HCT116 (cell line): ENCODE measurements around the gene THRAP3. TPM values are rescaled to one million over a fixed set of nuclear protein-coding genes. Genes with fewer than 3 reads are reported as not detected.

Experiments
- ATAC-seq: fragments of 200-7000 bp; cut with Tn5 transposase; 2 replicates; pipeline ENCODE4 v1.9.1; 2020; ENCODE audit warnings: mild to moderate bottlenecking, moderate library complexity
- BruUV-seq: library from RNA; stranded (reverse); fragments of 400-500 nt; replicated peaks from 2 replicates; lab custom pipeline; 2021; lab: Mats Ljungman, UMichigan
- CTCF ChIA-PET: fragments of 300-600 bp; sonication (Branson Sonifier 250); formaldehyde crosslinking; loops from one replicate; lab custom pipeline; 2021; ENCODE audit warnings: antibody characterized with exemption; lab: Charles Lee
- POLR2A ChIA-PET: fragments of 300-600, 350-600 bp; sonication (Branson Sonifier 250); formaldehyde crosslinking; loops from one replicate; lab custom pipeline; 2021; ENCODE audit warnings: antibody characterized with exemption; lab: Charles Lee
- RAD21 ChIA-PET, 2 experiments: fragments of 300-600 bp; sonication (Branson Sonifier 250); formaldehyde crosslinking; loops; one replicate each; lab custom pipeline; 2023; ENCODE audit warnings: low total read pairs in 2 of 2; ENCODE audit not compliant: uncharacterized antibody in 2 of 2, unreplicated experiment in 2 of 2, low non-redundant PET in 1 of 2; lab: Charles Lee
- DNase-seq: peaks from one replicate; pipeline ENCODE4 v3.0.0-alpha.2; 2010; ENCODE audit warnings: low read depth, low spot score
- H2AFZ ChIP-seq: fragments of 200-600 bp; shearing (Covaris generic), sonication (generic); 2 replicates; pipeline ENCODE4 v1.6.1; 2017; ENCODE audit warnings: low read depth, mixed run types, mixed read lengths, antibody characterized with exemption, low read length; ENCODE audit not compliant: poor library complexity, severe bottlenecking
- H3K27ac ChIP-seq: 2 replicates; pipeline ENCODE4 v1.5.1; 2012; ENCODE audit warnings: low read depth, low read length
- H3K27me3 ChIP-seq: fragments of 200-600 bp; sonication (generic); 2 replicates; pipeline ENCODE4 v1.6.1; 2016; ENCODE audit warnings: mixed run types, low read length, mixed read lengths; ENCODE audit not compliant: insufficient read depth
- H3K36me3 ChIP-seq, 2 experiments: fragments of 200-500 bp in 1 of 2; fragments of 200-600 bp in 1 of 2; sonication (Bioruptor generic) in 1 of 2; sonication (generic) in 1 of 2; 2 replicates each; pipeline versions ENCODE4 v1.5.1 to v1.6.1; 2014 to 2016; ENCODE audit warnings: low read length in 2 of 2, inconsistent platforms in 1 of 2, mixed read lengths in 1 of 2, mixed run types in 1 of 2; ENCODE audit not compliant: insufficient read depth in 2 of 2, control insufficient read depth in 1 of 2
- H3K4me1 ChIP-seq, 2 experiments: fragments of 200-600 bp in 1 of 2; sonication (generic) in 1 of 2; 2 replicates each; pipeline versions ENCODE4 v1.5.1 to v1.6.1; 2012 to 2017; ENCODE audit warnings: low read length in 2 of 2, inconsistent platforms in 1 of 2, mild to moderate bottlenecking in 1 of 2, mixed read lengths in 1 of 2, mixed run types in 1 of 2, moderate library complexity in 1 of 2; ENCODE audit not compliant: insufficient read depth in 2 of 2, control insufficient read depth in 1 of 2
- H3K4me2 ChIP-seq: fragments of 200-600 bp; sonication (generic); 2 replicates; pipeline ENCODE4 v1.6.1; 2017; ENCODE audit warnings: mixed run types, low read length, mixed read lengths
- H3K4me3 ChIP-seq, 2 experiments: fragments of 200-600 bp in 1 of 2; sonication (generic) in 1 of 2; replicated peaks in 1 of 2; 2 replicates each; pipeline ENCODE4 v1.5.1; 2011 to 2016; ENCODE audit warnings: low read length in 2 of 2, control low read depth in 1 of 2, low read depth in 1 of 2, mild to moderate bottlenecking in 1 of 2, mixed read lengths in 1 of 2, mixed run types in 1 of 2
- H3K79me2 ChIP-seq: fragments of 200-600 bp; sonication (generic); 2 replicates; pipeline ENCODE4 v1.6.1; 2017; ENCODE audit warnings: mild to moderate bottlenecking, mixed run types, low read length, moderate library complexity, mixed read lengths; ENCODE audit not compliant: insufficient read depth
- H3K9ac ChIP-seq: fragments of 200-600 bp; sonication (generic); 2 replicates; pipeline ENCODE4 v1.6.1; 2016; ENCODE audit warnings: low read length, mixed read lengths
- H3K9me2 ChIP-seq: fragments of 200-600 bp; sonication (generic), shearing (Covaris generic); 2 replicates; pipeline ENCODE4 v1.6.1; 2017; ENCODE audit warnings: mixed run types, mild to moderate bottlenecking, moderate library complexity; ENCODE audit not compliant: insufficient read depth
- H3K9me3 ChIP-seq, 2 experiments: fragments of 200-500 bp in 1 of 2; fragments of 200-600 bp in 1 of 2; sonication (Bioruptor generic) in 1 of 2; sonication (generic) in 1 of 2; 2 replicates each; pipeline ENCODE4 v1.6.1; 2014 to 2017; ENCODE audit warnings: low read length in 2 of 2, mixed read lengths in 2 of 2, inconsistent platforms in 1 of 2, low read depth in 1 of 2, mild to moderate bottlenecking in 1 of 2, mixed run types in 1 of 2, moderate library complexity in 1 of 2; ENCODE audit not compliant: control insufficient read depth in 1 of 2, insufficient read depth in 1 of 2
- H4K20me1 ChIP-seq: fragments of 200-600 bp; sonication (generic), shearing (Covaris generic); 2 replicates; pipeline ENCODE4 v1.6.1; 2017; ENCODE audit warnings: mixed run types, mild to moderate bottlenecking, moderate library complexity; ENCODE audit not compliant: insufficient read depth
- CBX3 ChIP-seq: IDR thresholded peaks from 2 replicates; pipeline ENCODE4 v1.6.1; 2012; ENCODE audit warnings: low read depth
- EGR1 ChIP-seq: IDR thresholded peaks from 2 replicates; pipeline ENCODE4 v1.6.1; 2012; ENCODE audit warnings: low read depth
- EZH2phosphoT487 ChIP-seq: fragments of 200-600 bp; IDR thresholded peaks from 2 replicates; pipeline ENCODE4 v1.6.1; 2018; ENCODE audit warnings: antibody characterized with exemption, borderline replicate concordance
- FOSL1 ChIP-seq: IDR thresholded peaks from 2 replicates; pipeline ENCODE4 v1.6.1; 2012; ENCODE audit warnings: low read depth
- RAD21 ChIP-seq: IDR thresholded peaks from 2 replicates; pipeline ENCODE4 v1.6.1; 2012; ENCODE audit warnings: low read depth, mild to moderate bottlenecking
- SIN3A ChIP-seq: IDR thresholded peaks from 2 replicates; pipeline ENCODE4 v1.6.1; 2012; ENCODE audit warnings: low read depth
- SP1 ChIP-seq: IDR thresholded peaks from 2 replicates; pipeline ENCODE4 v1.6.1; 2012; ENCODE audit warnings: low read depth
- SRF ChIP-seq: IDR thresholded peaks from 2 replicates; pipeline ENCODE4 v1.6.1; 2012; ENCODE audit warnings: low read depth
- TCF7L2 ChIP-seq: IDR thresholded peaks from 2 replicates; pipeline ENCODE4 v1.7.0; 2011; ENCODE audit warnings: borderline replicate concordance, inconsistent platforms; ENCODE audit not compliant: insufficient read depth, insufficient read length; ENCODE audit errors: extremely low read depth
- intact Hi-C: fragments of 100-400 bp; cut with micrococcal nuclease; formaldehyde crosslinking; loops from 2 replicates; pipeline ENCODE4 v1.10.0; 2022
- total RNA-seq: library from RNA; stranded (reverse); gene quantifications from one replicate; pipeline ENCODE4 v1.2.1, GENCODE V29; 2021; ENCODE audit not compliant: unreplicated experiment
- TF ChIP-seq, protein P1 (sequence below): IDR thresholded peaks from 2 replicates; pipeline ENCODE4 v1.6.1; 2011; ENCODE audit warnings: mild to moderate bottlenecking, low read length, moderate library complexity; ENCODE audit not compliant: insufficient replicate concordance; ENCODE audit errors: extremely low read depth
- TF ChIP-seq, protein P2 (sequence below): IDR thresholded peaks from 2 replicates; pipeline ENCODE4 v1.6.1; 2012
- TF ChIP-seq, protein P3 (sequence below), 3 experiments: fragments of 200-600 bp in 1 of 3; sonication (generic) in 1 of 3; IDR thresholded peaks in 2 of 3; conservative IDR thresholded peaks in 1 of 3; 2 replicates each; pipeline ENCODE4 v1.5.1; 2012 to 2017; ENCODE audit warnings: low read depth in 2 of 3, low read length in 2 of 3, antibody characterized with exemption in 1 of 3, borderline replicate concordance in 1 of 3, control low read depth in 1 of 3, mild to moderate bottlenecking in 1 of 3, mixed read lengths in 1 of 3, mixed run types in 1 of 3, moderate library complexity in 1 of 3; ENCODE audit not compliant: insufficient read depth in 1 of 3

Gene THRAP3
- total RNA-seq, 1 experiment from 2014 or later = 144 TPM

DNA sequence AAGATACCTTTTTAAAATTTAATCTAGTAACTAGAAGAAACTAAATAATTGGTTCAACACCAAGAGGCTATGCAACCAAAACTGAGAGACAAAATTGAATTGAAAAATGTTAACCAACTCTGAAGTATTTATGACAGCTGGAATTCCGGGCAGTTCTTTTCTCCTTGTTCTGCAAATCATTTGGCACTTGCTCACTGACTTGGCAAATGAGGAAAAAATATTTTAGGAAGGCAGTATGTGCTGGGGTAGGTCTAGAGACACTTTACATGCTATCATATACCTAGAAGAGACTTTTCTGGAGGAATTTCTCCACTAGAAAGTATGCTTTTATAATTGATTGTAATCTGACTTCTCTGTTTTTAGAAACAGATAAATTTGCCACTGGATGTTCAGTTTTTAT is 59.8 kb downstream of the THRAP3 start:
- H3K36me3 ChIP-seq = peaks cover 48 to 50% of the 10 kb centered on the region in 2 experiments
- no peak overlapping the region for H3K9ac ChIP-seq
- intact Hi-C loops = no loop called here
- peaks cover 85% of the 10 kb centered on the region for H3K79me2 ChIP-seq
- H3K4me1 ChIP-seq = no peaks in the 10 kb centered on the region; a peak in 1 of 4 replicates
- H3K27ac ChIP-seq = no peak overlapping the region; the same call in 1 of the 2 replicates
- CTCF ChIA-PET = interaction anchor here (0.6 to 2.0 kb wide), 2 partner anchors 9 to 134 kb away, joined by 3 to 9 read pairs; partner anchors contain the start of gene TRAPPC3
- H3K9me3 ChIP-seq = no peaks in the 10 kb centered on the region
- RAD21 ChIA-PET = no interaction called here
- no TSS peak for BruUV-seq
- peaks cover 5% of the 10 kb centered on the region; the same call in 1 of the 2 replicates for H4K20me1 ChIP-seq
- POLR2A ChIA-PET = no interaction called here
- no peak overlapping the region for H2AFZ ChIP-seq
- H3K4me2 ChIP-seq = no peak overlapping the region
- DNase-seq = no peak
- no peaks in the 10 kb centered on the region for H3K9me2 ChIP-seq
- H3K27me3 ChIP-seq = no peaks in the 10 kb centered on the region
- TF ChIP-seq FOSL1 (no peak), TCF7L2 (no peak), CBX3 (no peak)
- TF ChIP-seq, protein P1, sequence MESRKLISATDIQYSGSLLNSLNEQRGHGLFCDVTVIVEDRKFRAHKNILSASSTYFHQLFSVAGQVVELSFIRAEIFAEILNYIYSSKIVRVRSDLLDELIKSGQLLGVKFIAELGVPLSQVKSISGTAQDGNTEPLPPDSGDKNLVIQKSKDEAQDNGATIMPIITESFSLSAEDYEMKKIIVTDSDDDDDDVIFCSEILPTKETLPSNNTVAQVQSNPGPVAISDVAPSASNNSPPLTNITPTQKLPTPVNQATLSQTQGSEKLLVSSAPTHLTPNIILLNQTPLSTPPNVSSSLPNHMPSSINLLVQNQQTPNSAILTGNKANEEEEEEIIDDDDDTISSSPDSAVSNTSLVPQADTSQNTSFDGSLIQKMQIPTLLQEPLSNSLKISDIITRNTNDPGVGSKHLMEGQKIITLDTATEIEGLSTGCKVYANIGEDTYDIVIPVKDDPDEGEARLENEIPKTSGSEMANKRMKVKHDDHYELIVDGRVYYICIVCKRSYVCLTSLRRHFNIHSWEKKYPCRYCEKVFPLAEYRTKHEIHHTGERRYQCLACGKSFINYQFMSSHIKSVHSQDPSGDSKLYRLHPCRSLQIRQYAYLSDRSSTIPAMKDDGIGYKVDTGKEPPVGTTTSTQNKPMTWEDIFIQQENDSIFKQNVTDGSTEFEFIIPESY = no peak
- ATAC-seq = no peak
- H3K4me3 ChIP-seq = no peak overlapping the region

DNA sequence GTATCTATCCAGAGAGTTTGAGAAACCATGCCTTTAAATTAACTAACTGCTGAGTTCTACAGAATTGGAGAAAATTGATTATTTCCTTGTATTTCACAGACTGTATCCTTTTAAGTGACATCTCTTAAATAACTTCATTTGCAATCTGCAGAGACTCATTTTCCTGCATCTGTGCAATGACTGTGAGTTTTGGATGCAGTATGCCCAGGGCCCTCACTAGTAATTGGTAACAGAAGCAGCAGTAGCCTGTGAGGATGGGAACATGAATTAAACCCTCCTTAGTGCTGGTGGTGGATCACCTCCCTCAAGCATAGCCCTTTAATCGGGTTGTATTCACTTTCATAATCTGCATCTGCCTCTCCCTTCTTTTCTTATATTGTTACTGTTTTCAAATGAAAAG is 60.3 kb downstream of the THRAP3 start:
- no peak for TF ChIP-seq SP1
- TF ChIP-seq, protein P2, sequence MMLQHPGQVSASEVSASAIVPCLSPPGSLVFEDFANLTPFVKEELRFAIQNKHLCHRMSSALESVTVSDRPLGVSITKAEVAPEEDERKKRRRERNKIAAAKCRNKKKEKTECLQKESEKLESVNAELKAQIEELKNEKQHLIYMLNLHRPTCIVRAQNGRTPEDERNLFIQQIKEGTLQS = no peak
- TF ChIP-seq, protein P3, sequence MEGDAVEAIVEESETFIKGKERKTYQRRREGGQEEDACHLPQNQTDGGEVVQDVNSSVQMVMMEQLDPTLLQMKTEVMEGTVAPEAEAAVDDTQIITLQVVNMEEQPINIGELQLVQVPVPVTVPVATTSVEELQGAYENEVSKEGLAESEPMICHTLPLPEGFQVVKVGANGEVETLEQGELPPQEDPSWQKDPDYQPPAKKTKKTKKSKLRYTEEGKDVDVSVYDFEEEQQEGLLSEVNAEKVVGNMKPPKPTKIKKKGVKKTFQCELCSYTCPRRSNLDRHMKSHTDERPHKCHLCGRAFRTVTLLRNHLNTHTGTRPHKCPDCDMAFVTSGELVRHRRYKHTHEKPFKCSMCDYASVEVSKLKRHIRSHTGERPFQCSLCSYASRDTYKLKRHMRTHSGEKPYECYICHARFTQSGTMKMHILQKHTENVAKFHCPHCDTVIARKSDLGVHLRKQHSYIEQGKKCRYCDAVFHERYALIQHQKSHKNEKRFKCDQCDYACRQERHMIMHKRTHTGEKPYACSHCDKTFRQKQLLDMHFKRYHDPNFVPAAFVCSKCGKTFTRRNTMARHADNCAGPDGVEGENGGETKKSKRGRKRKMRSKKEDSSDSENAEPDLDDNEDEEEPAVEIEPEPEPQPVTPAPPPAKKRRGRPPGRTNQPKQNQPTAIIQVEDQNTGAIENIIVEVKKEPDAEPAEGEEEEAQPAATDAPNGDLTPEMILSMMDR (IDR thresholded peaks at IDR 0.05 in 2 of 3, conservative IDR thresholded peaks at IDR 0.05 in 1 of 3; ENCODE audit: borderline replicate concordance in 1 of 3, insufficient read depth in 1 of 3, low read depth in 2 of 3, low read length in 2 of 3) = no peak
- no peak for TF ChIP-seq RAD21
- TF ChIP-seq EZH2phosphoT487 = no peak
- TF ChIP-seq SRF = no peak
- TF ChIP-seq, protein P1 = no peak
- no peak for TF ChIP-seq TCF7L2
- no peak for TF ChIP-seq EGR1
- no peak for TF ChIP-seq SIN3A
- Histone ChIP-seq H3K4me2 (no peak overlapping the region), H3K9me2 (no peaks in the 10 kb centered on the region), H3K36me3 (peaks cover 52 to 54% of the 10 kb centered on the region in 2 experiments), H3K27me3 (no peaks in the 10 kb centered on the region), H3K4me3 (no peak overlapping the region), H2AFZ (no peak overlapping the region), H3K27ac (peak overlapping the region; percentile 22; the same call in 1 of the 2 replicates), H3K4me1 (no peaks in the 10 kb centered on the region; a peak in 1 of 4 replicates), H3K9ac (no peak overlapping the region), H3K9me3 (no peaks in the 10 kb centered on the region), H3K79me2 (peaks cover 85% of the 10 kb centered on the region), H4K20me1 (peaks cover 5% of the 10 kb centered on the region; the same call in 1 of the 2 replicates)
- DNase-seq = no peak
- CTCF ChIA-PET = interaction anchor here (1.4 kb wide), 1 partner anchor 179 kb away, joined by 3 read pairs; no protein-coding TSS in a partner anchor
- POLR2A ChIA-PET = no interaction called here
- no TSS peak for BruUV-seq
- no peak for ATAC-seq
- RAD21 ChIA-PET = no interaction called here
- intact Hi-C loops = no loop called here
